DOHH2 (cell line): Measurements from ENCODE around the gene KERA.

Experiments used
- H3F3A ChIP-seq: fragments of 200-600 bp; sonication (generic), shearing (Covaris generic); 2 replicates; pipeline ENCODE4 v1.6.0; 2016; ENCODE audit warnings: antibody characterized with exemption, mild to moderate bottlenecking; ENCODE audit not compliant: control insufficient read depth, insufficient read depth
- H3K27ac ChIP-seq: fragments of 200-600 bp; sonication (generic); 2 replicates; pipeline ENCODE4 v1.5.1; 2014; ENCODE audit warnings: low read depth, mild to moderate bottlenecking, low read length, moderate library complexity
- H3K27me3 ChIP-seq: fragments of 200-600 bp; sonication (generic); 2 replicates; pipeline ENCODE4 v1.6.1; 2014; ENCODE audit warnings: mild to moderate bottlenecking, low read length, mixed read lengths; ENCODE audit not compliant: control insufficient read depth
- H3K36me3 ChIP-seq: fragments of 200-600 bp; sonication (generic); 2 replicates; pipeline ENCODE4 v1.6.1; 2014; ENCODE audit warnings: mild to moderate bottlenecking, low read length, moderate library complexity, mixed read lengths; ENCODE audit not compliant: control insufficient read depth
- H3K4me1 ChIP-seq: fragments of 200-600 bp; sonication (generic); 2 replicates; pipeline ENCODE4 v1.6.1; 2014; ENCODE audit warnings: mild to moderate bottlenecking, low read length, mixed read lengths; ENCODE audit not compliant: control insufficient read depth
- H3K4me2 ChIP-seq: fragments of 200-600 bp; sonication (generic); 2 replicates; pipeline ENCODE4 v1.6.0; 2014; ENCODE audit warnings: mild to moderate bottlenecking, low read length, moderate library complexity
- H3K4me3 ChIP-seq: fragments of 200-600 bp; sonication (generic); 2 replicates; pipeline ENCODE4 v1.5.1; 2014; ENCODE audit warnings: mild to moderate bottlenecking, low read length, mixed read lengths
- H3K79me2 ChIP-seq: fragments of 200-600 bp; sonication (generic); 2 replicates; pipeline ENCODE4 v1.6.1; 2014; ENCODE audit warnings: mild to moderate bottlenecking, low read length, mixed read lengths; ENCODE audit not compliant: control insufficient read depth
- H3K9me2 ChIP-seq: fragments of 200-600 bp; sonication (generic); replicated peaks from 2 replicates; pipeline ENCODE4 v1.6.1; 2014; ENCODE audit warnings: mild to moderate bottlenecking, low read length, mixed read lengths; ENCODE audit not compliant: control insufficient read depth
- H3K9me3 ChIP-seq: fragments of 200-600 bp; sonication (generic); 2 replicates; pipeline ENCODE4 v1.6.1; 2014; ENCODE audit warnings: antibody characterized with exemption, low read length, mixed read lengths; ENCODE audit not compliant: control insufficient read depth, insufficient read depth
- H4K20me1 ChIP-seq: fragments of 200-600 bp; sonication (generic); 2 replicates; pipeline ENCODE4 v1.6.0; 2014; ENCODE audit warnings: low read depth, mild to moderate bottlenecking, antibody characterized with exemption, low read length, moderate library complexity; ENCODE audit not compliant: control insufficient read depth, insufficient read depth
- EZH2phosphoT487 ChIP-seq: fragments of 200-600 bp; sonication (generic); IDR thresholded peaks from 2 replicates; pipeline ENCODE4 v1.6.1; 2017; ENCODE audit warnings: borderline replicate concordance, mild to moderate bottlenecking, antibody characterized with exemption, low read length, moderate library complexity, mixed read lengths
- TF ChIP-seq, protein P1 (sequence below): fragments of 200-600 bp; sonication (generic); IDR thresholded peaks from one replicate; pipeline ENCODE4 v1.5.1; 2014; ENCODE audit warnings: antibody characterized with exemption, mild to moderate bottlenecking, low read depth, low read length; ENCODE audit not compliant: poor library complexity, severe bottlenecking

Gene KERA

DNA sequence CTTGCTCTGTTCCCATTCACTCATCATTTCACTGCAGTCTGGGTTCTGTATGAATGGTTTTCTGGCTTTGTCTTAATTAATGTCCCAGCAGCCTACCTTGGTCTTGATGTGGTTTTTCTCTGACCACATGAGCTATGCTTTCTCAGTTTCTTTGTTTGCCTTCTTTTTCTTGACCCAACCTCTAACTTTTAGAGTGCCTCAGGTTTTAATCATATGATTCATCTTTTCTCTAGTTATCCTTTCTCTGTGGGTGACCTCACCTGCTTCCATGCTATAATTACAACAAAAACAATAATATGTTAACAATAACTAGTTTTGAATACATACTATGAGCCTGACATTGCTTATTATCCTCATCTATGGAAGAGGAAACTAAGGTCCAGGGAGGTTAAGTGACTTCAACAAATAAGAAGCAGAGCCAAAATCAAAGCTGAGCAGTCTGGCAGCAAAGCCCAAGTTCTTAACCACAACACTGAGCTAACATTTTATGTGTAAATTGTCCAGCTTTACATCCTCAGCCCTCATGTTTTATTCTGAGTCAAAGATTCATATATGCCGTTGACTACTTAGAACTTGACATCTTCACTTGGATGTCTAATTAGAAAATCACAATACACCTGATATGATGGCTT is 48.4 kb downstream of the KERA start:
- no peaks in the 10 kb centered on the region for H3K9me2 ChIP-seq
- H3K79me2 ChIP-seq = no peaks in the 10 kb centered on the region
- H3K36me3 ChIP-seq = no peaks in the 10 kb centered on the region
- H3K9me3 ChIP-seq = no peaks in the 10 kb centered on the region
- no peaks in the 10 kb centered on the region for H4K20me1 ChIP-seq
- no peak for TF ChIP-seq EZH2phosphoT487
- TF ChIP-seq, protein P1, sequence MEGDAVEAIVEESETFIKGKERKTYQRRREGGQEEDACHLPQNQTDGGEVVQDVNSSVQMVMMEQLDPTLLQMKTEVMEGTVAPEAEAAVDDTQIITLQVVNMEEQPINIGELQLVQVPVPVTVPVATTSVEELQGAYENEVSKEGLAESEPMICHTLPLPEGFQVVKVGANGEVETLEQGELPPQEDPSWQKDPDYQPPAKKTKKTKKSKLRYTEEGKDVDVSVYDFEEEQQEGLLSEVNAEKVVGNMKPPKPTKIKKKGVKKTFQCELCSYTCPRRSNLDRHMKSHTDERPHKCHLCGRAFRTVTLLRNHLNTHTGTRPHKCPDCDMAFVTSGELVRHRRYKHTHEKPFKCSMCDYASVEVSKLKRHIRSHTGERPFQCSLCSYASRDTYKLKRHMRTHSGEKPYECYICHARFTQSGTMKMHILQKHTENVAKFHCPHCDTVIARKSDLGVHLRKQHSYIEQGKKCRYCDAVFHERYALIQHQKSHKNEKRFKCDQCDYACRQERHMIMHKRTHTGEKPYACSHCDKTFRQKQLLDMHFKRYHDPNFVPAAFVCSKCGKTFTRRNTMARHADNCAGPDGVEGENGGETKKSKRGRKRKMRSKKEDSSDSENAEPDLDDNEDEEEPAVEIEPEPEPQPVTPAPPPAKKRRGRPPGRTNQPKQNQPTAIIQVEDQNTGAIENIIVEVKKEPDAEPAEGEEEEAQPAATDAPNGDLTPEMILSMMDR = no peak
- no peaks in the 10 kb centered on the region for H3F3A ChIP-seq
- no peaks in the 10 kb centered on the region for H3K4me1 ChIP-seq
- H3K4me3 ChIP-seq = no peak overlapping the region
- H3K27me3 ChIP-seq = no peaks in the 10 kb centered on the region
- no peak overlapping the region for H3K27ac ChIP-seq
- no peak overlapping the region for H3K4me2 ChIP-seq

DNA sequence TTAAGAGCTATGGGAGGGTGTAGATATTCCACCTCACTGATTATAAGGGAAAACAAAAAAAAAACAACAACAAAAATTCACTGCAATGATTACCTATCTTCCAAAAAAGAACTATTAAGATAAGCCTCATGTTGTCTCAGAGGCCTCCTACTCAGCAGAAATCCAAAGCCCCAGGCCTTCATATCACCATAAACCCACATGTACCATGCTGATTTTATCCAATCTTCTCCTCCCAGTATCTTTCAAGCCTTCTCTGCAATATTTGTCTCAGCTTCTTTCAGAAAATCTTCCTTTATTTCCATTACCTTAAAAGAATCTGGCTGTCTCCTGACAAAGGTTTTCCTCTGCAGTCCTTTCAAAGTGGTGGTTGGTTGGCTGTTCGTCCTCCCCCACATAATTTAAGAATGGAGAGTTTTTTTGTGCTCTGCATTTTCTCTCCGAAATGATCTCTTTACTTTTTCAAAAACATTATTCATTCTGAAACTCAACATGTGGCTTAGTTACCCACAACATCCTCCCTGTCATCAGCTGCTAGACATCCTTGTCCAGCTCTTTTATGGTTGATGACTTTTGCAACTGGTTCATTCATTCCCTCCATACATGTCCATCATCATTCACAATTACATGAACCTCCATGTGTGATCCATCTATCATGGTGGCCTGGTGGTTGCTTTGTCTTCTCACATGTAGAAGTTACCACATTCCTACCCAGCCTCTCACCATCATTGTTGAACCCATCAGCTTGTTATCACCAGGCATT is 50.1 kb downstream of the KERA start:
- Histone ChIP-seq H3K4me2 (no peak overlapping the region), H3K4me1 (no peaks in the 10 kb centered on the region), H3F3A (no peaks in the 10 kb centered on the region), H4K20me1 (no peaks in the 10 kb centered on the region), H3K9me3 (no peaks in the 10 kb centered on the region), H3K27me3 (no peaks in the 10 kb centered on the region), H3K4me3 (no peak overlapping the region), H3K27ac (no peak overlapping the region), H3K9me2 (no peaks in the 10 kb centered on the region), H3K79me2 (no peaks in the 10 kb centered on the region), H3K36me3 (no peaks in the 10 kb centered on the region)
- TF ChIP-seq, protein P1 = no peak
- no peak for TF ChIP-seq EZH2phosphoT487

GRCh38 chr12:91004872-91005271 is 53.0 kb downstream of the KERA start, which contains the start of gene EPYC:
Gene EPYC, minus strand, starts transcription at chr12:91004972. Its CDS starts 2,407 bp downstream, at chr12:91002565.
- no peak for TF ChIP-seq EZH2phosphoT487
- H3K4me2 ChIP-seq = no peak within 1 kb of the TSS
- H3K4me1 ChIP-seq = no peaks in the 10 kb centered on the region
- H3F3A ChIP-seq = no peaks in the 10 kb centered on the region
- H3K4me3 ChIP-seq = no peak within 1 kb of the TSS
- no peaks in the 10 kb centered on the region for H3K36me3 ChIP-seq
- no peaks in the 10 kb centered on the region for H4K20me1 ChIP-seq
- H3K27me3 ChIP-seq = no peaks in the 10 kb centered on the region
- H3K9me3 ChIP-seq = no peaks in the 10 kb centered on the region
- H3K79me2 ChIP-seq = no peaks in the 10 kb centered on the region
- no peaks in the 10 kb centered on the region for H3K9me2 ChIP-seq
- no peak within 1 kb of the TSS for H3K27ac ChIP-seq

DNA sequence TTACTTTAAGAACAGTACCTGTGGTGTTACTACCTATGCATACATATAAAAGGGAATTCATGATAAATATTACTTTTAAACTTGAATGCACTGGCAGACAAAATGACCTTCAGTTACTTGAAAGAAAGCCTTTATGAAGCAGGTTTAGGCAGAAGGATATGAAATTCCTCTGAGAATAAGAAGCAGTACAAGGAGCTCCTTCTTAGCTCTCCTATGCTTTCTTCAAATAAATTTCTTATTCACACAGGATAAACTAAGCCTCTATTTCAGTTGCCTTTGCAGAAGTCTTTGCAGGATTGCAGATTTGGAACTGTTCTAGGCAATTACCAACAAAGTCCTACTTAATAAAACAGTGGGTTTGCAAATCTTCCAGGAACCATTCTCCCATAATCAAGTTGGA is 54.1 kb downstream of the KERA start:
- no peaks in the 10 kb centered on the region for H3K79me2 ChIP-seq
- H3K4me2 ChIP-seq = no peak overlapping the region
- TF ChIP-seq, protein P1 = no peak
- TF ChIP-seq EZH2phosphoT487 = no peak
- H3K4me3 ChIP-seq = no peak overlapping the region
- no peaks in the 10 kb centered on the region for H3K36me3 ChIP-seq
- no peaks in the 10 kb centered on the region for H3K9me3 ChIP-seq
- H3K9me2 ChIP-seq = no peaks in the 10 kb centered on the region
- H3K4me1 ChIP-seq = no peaks in the 10 kb centered on the region
- no peaks in the 10 kb centered on the region for H3K27me3 ChIP-seq
- H4K20me1 ChIP-seq = no peaks in the 10 kb centered on the region
- no peaks in the 10 kb centered on the region for H3F3A ChIP-seq
- no peak overlapping the region for H3K27ac ChIP-seq
